Measurements from ENCODE around the gene DMBT1. TPM values are rescaled to one million over a fixed set of nuclear protein-coding genes. Genes with fewer than 3 reads are reported as not detected.

The DMBT1 gene
- total RNA-seq, 1 donor from 2014 or later: not detected

- no peaks in the 10 kb centered on the region for H3K36me3 Mint-ChIP-seq (ENCODE audit: low read depth)
- no peak overlapping the region for H3K27ac Mint-ChIP-seq (ENCODE audit: unreplicated experiment)
- DNase-seq (ENCODE audit: low read depth, low spot score): no peak
- no peaks in the 10 kb centered on the region for H3K9me3 Mint-ChIP-seq
- H3K4me1 Mint-ChIP-seq: no peaks in the 10 kb centered on the region
- no peak for TF ChIP-seq CTCF (conservative IDR thresholded peaks at IDR 0.05)
- H3K27me3 Mint-ChIP-seq (ENCODE audit: low read depth): peaks cover 68% of the 10 kb centered on the region
- no peak overlapping the region for H3K4me3 Mint-ChIP-seq
These were observed 2.1 kb upstream of the DMBT1 start for GRCh38 chr10:122558452-122558851.

GRCh38 chr10:122559228-122559627 is 1.3 kb upstream of the DMBT1 start:
- Mint-ChIP-seq H3K36me3 (ENCODE audit: low read depth) (no peaks in the 10 kb centered on the region), H3K27ac (ENCODE audit: unreplicated experiment) (no peak overlapping the region), H3K4me1 (no peaks in the 10 kb centered on the region), H3K9me3 (no peaks in the 10 kb centered on the region), H3K4me3 (no peak overlapping the region), H3K27me3 (ENCODE audit: low read depth) (peaks cover 76% of the 10 kb centered on the region)
- no peak for TF ChIP-seq CTCF (conservative IDR thresholded peaks at IDR 0.05)
- DNase-seq (ENCODE audit: low read depth, low spot score): no peak

GRCh38 chr10:122561212-122561611 is 658 bp downstream of the DMBT1 start:
- Mint-ChIP-seq H3K36me3 (ENCODE audit: low read depth) (no peaks in the 10 kb centered on the region), H3K4me1 (no peaks in the 10 kb centered on the region), H3K9me3 (no peaks in the 10 kb centered on the region), H3K27me3 (ENCODE audit: low read depth) (peaks cover 81% of the 10 kb centered on the region), H3K27ac (ENCODE audit: unreplicated experiment) (no peak overlapping the region), H3K4me3 (no peak overlapping the region)
- no peak for DNase-seq (ENCODE audit: low read depth, low spot score)
- no peak for TF ChIP-seq CTCF (conservative IDR thresholded peaks at IDR 0.05)

GRCh38 chr10:122561792-122562191 is 1.2 kb downstream of the DMBT1 start:
- TF ChIP-seq CTCF (conservative IDR thresholded peaks at IDR 0.05): no peak
- Mint-ChIP-seq H3K36me3 (ENCODE audit: low read depth) (no peaks in the 10 kb centered on the region), H3K27ac (ENCODE audit: unreplicated experiment) (no peak overlapping the region), H3K4me1 (no peaks in the 10 kb centered on the region), H3K9me3 (no peaks in the 10 kb centered on the region), H3K27me3 (ENCODE audit: low read depth) (peaks cover 76% of the 10 kb centered on the region), H3K4me3 (no peak overlapping the region)
- DNase-seq (ENCODE audit: low read depth, low spot score): no peak

- H3K4me1 Mint-ChIP-seq: no peaks in the 10 kb centered on the region
- H3K4me3 Mint-ChIP-seq: no peak overlapping the region
- H3K27ac Mint-ChIP-seq (ENCODE audit: unreplicated experiment): no peak overlapping the region
- H3K27me3 Mint-ChIP-seq (ENCODE audit: low read depth): peaks cover 71% of the 10 kb centered on the region
- no peaks in the 10 kb centered on the region for H3K9me3 Mint-ChIP-seq
- DNase-seq (ENCODE audit: low read depth, low spot score): no peak
- no peak for TF ChIP-seq CTCF (conservative IDR thresholded peaks at IDR 0.05)
- H3K36me3 Mint-ChIP-seq (ENCODE audit: low read depth): no peaks in the 10 kb centered on the region
These were observed 4.4 kb downstream of the DMBT1 start for GRCh38 chr10:122564980-122565379.

- peaks cover 63% of the 10 kb centered on the region for H3K27me3 Mint-ChIP-seq (ENCODE audit: low read depth)
- peak; percentile 90 for TF ChIP-seq CTCF (conservative IDR thresholded peaks at IDR 0.05)
- no peaks in the 10 kb centered on the region for H3K9me3 Mint-ChIP-seq
- H3K27ac Mint-ChIP-seq (ENCODE audit: unreplicated experiment): no peak overlapping the region
- H3K36me3 Mint-ChIP-seq (ENCODE audit: low read depth): no peaks in the 10 kb centered on the region
- no peaks in the 10 kb centered on the region for H3K4me1 Mint-ChIP-seq
- no peak overlapping the region for H3K4me3 Mint-ChIP-seq
- peak; percentile 83 for DNase-seq (ENCODE audit: low read depth, low spot score)
These were observed 5.2 kb downstream of the DMBT1 start for GRCh38 chr10:122565766-122566206.
